Activated CD8-positive, alpha-beta memory T cell treated with anti-CD3 and anti-CD28 coated beads for 4 hours (primary cell): ENCODE measurements around the gene RABL6.

ENCODE experiments used
- DNase-seq, 2 donors: peaks; one replicate each; pipeline ENCODE4 v3.0.0-alpha.2; 2020; ENCODE audit warnings: low read depth in 2 of 2

The RABL6 gene

DNA sequence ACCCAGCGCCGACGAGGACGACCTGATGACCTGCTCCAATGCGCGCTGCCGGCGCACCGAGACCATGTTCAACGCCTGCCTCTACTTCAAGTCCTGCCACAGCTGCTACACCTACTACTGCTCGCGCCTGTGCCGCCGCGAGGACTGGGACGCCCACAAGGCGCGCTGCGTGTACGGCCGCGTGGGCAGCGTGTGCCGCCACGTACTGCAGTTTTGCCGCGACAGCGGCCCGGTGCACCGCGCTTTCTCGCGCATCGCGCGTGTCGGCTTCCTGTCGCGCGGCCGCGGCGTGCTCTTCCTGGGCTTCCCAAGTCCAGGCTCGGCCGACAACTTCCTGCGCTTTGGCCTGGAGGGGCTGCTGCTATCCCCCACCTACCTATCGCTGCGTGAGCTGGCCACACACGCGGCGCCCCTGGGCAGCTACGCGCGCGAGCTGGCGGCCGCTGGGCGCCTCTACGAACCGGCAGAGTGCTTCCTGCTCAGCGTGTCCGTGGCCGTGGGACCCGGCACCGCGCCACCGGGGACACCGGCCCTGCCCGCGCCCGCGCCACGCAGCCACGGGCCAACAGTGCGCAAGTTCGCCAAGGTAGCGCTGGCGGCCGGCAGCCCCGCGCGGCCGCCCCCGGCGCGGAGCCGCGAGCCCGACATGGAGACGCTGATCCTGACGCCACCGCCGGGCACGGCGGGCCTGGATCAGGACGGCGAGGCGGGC lies 38.8 kb downstream of the RABL6 start:
- DNase-seq: no peak

DNA sequence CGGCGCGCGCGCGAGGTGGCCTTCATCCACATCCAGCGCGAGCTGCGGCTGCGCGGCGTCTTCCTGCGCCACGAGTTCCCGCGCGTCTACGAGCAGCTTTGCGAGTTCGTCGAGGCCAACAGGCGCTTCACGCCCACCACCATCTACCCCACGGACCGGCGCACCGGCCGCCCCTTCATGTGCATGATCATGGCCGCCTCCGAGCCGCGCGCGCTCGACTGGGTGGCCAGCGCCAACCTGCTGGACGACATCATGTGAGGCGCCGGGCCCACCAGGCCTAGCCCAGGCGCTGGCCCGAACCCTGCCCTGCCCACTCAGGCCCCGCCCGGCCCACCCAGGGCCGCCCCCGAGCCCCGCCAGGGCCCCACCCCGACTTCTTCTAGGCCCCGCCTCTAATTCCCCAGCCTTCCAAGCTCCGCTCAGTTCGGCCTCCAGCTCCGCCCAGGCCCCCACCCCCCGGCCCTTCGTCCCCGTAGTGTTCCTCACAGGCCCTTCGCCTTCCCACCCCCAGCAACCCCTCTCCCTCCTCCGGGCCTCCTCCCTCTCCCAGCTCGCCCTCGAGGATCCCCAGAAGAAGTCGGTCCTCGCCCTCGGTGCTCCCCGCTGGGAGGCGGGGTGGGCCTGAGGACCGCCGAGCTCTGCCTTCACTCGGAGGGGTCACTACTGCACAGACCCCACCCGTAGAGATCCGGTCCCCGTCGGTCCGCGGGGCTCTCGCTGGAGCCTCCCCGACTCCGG lies 39.5 kb downstream of the RABL6 start:
- no peak for DNase-seq

DNA sequence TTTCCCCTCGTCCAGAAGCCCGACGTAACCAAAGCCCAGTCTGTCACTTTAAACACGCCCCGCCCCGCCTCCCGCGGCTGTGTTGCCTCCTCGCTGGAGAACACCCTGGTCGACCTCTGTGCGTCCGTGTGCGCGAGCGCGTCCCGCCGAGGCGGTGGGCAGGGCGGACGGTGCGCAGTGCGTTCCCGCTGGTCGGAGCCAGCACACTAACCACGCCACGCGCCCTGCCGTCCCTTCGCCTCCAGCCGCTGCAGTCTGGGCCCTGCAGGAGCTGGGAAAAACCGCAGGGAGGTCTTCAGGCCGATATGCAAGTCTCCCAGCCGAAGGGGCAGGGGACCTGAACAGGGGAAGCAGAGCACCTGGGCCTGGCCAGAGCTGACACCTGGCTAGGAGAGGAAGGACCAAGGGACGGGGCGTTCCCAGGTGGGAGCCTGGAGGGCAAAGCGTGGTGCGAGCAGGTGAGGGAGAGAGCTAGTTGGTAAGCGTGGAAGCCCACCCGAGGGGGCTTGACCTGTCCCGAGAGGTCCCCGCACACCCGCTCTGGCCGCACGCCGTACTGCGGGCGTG lies 40.2 kb downstream of the RABL6 start:
- peak; percentile 31 to 43 for DNase-seq

DNA sequence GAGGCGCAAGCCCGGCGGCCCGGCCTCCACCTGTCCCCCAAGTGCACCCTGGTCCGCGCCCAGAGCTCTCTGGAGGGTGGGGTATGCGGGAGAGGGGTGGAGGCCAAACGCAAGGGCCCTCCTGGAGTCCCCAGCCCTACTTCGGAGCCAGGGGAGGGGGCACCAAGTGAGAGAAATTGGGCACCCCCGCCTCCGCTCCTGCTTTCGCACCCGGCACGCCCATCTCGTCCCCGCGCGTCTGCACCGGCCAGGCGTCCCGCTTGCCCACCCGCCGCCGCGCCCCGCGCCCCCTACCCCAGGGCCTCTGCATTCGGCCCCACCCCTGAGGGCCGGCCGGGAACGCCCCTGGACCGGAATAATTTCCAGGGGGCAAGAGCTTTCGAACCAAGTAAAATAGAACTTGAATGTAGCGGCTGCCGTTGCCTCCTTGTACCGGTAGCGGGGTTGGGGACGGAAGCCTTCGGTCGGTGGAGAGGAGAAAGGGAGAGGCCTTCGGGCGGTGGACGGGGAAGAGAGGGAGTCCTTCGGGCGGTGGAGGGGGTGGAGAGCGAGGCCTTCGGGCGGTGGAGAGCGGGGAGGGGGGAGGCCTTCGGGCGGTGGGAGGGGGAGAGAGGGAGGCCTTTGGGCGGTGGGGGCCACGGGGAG lies 40.8 kb downstream of the RABL6 start:
- no peak for DNase-seq

DNA sequence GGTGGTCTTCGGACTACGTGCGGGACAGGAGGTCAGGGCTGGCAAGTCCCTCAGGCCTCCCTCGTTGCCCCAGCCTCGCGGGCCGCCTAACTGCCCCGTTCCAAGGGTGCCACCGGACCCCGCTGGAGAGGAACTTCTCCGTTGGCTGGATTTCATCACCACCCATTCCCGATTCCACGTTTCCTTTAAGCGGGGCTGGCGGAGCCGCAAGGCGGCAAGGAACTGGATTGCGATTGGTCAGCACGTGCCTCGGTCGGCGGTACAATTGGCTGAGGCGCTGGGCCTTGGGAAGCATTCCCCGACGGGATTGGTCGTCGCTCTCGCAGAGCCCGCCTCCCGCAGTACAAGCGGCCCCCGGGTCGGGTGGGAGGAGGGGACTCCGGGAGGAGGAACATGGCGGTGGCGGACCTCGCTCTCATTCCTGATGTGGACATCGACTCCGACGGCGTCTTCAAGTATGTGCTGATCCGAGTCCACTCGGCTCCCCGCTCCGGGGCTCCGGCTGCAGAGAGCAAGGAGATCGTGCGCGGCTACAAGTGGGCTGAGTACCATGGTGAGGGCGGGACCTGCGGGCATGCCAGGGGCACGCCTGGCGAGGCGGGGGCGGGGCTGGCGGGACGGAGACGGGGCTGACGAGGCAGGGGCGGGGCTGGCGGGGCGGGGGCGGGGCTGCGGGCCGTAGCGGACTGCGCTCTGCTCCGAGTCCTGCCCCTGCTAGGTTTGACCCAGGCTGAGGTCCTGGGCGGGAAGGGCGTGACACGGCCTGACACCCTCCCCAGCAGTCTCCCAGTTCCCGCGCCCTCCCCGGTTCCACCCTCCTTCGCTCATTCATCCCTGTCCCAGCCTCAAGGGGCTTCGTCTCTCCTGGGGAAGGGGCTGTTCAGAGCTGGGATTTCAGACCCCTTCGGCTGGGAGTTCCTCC lies 41.6 kb downstream of the RABL6 start, which contains the start of gene PHPT1:
Gene PHPT1 (plus strand): TSS at position 372 of the 922 bp plus-strand sequence. CDS start 22 bp downstream, at position 394.
- DNase-seq: peak; percentile 89 to 94

DNA sequence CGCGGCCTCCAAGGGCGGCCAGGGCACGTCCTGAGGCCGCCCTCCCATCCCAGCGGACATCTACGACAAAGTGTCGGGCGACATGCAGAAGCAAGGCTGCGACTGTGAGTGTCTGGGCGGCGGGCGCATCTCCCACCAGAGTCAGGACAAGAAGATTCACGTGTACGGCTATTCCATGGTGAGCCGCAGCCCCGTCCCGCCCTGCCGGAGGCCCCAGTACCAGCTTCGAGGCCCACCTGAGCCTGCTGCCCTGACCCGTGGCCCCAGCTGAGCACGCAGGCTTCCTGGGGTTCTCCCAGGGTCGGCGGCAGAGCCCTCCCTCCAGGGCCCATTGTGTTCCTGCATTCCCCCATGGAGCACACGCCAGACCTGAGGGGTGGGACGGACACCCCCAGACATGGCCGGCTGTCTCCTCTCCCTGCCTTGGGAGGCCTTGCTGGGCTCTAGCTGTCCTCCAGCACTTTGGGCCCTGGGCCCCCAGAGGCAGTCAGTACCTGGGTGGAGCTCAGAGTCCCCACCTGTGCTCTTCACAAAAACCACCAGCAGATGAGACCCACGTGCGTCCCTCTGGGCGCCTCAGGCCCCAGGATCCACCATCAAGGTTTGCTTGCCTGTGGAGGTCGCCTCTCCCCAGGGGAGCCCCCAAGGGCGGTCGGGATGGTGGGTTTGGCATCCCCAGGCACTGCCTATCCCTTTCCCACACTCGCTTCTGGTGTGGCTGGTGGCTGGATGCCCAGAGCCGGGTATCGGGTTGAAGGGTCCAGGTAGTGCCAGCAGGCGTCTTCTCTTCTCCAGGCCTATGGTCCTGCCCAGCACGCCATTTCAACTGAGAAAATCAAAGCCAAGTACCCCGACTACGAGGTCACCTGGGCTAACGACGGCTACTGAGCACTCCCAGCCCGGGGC lies 42.5 kb downstream of the RABL6 start:
- no peak for DNase-seq

GRCh38 chr9:136850866-136851775 lies 43.4 kb downstream of the RABL6 start:
- DNase-seq: no peak

DNA sequence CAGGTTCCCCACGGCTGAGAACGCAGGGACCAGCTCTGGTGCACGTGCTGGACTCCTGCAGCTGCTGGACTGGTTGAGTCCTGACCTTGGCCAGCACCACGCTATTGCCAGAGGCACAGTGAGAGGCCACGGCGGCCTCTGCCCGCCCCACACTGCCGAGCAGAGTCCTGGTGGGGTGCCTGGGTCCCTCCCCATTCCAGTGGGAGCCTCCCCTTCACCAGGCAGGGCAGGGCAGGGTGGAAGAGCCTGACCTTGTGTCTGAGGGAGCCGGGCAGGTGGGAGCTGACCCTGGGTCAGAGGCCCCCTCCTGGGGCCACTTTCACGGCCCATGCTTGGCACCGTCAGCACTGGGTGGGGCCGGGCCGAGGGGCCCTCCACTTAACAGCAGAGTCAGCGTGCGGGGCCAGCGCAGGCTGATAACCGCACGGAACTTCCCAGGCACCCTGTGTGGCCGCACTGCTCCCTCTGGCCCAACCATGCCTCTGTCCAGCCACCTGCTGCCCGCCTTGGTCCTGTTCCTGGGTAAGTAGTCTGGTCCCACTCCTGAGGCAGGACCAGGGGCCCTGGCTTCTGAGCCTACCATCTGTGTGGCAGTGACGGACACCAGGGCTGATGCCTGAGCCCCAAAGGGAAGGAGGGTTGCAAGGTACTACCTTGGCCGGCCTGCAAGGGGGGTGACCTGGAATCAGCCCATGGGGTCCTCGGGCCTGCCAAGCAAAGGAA lies 44.4 kb downstream of the RABL6 start, which contains the start of gene MAMDC4:
Gene MAMDC4 (plus strand): TSS at position 406 of the 723 bp plus-strand sequence. CDS start 71 bp downstream, at position 477.
- no peak for DNase-seq

DNA sequence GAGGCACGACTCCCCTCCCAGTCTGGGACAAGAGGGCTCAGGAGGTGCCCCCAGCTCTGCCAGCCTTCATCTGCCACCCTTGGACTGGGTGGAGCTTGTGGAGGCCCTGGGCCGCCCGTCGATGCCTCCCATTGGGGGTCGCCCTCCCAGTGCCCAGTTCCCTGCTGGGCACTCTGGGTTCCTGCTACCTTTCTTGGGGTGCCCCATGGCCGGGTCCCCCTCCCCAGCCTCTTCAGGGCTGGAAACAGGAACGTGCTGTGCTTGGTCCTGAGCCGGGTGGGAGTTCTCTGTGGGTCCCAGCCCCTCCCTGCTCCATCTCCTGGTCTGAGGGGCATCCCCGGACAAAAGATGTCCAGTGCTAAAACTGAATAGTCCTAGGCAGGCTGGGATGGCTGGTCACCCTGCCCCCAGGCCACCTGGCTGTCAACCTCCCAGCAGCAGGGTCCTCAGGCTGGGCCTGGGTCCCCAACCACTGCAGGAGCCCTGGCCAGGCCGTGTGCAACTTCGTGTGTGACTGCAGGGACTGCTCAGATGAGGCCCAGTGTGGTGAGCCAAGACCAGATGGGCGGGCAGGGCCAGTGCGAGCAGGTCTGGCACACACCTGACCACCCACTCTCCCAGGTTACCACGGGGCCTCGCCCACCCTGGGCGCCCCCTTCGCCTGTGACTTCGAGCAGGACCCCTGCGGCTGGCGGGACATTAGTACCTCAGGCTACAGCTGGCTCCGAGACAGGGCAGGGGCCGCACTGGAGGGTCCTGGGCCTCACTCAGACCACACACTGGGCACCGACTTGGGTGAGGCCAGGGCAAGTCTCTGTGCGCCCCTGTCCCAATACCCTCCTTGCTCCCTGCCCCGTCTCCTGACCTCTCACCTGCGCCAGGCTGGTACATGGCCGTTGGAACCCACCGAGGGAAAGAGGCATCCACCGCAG lies 45.2 kb downstream of the RABL6 start:
- DNase-seq: no peak

DNA sequence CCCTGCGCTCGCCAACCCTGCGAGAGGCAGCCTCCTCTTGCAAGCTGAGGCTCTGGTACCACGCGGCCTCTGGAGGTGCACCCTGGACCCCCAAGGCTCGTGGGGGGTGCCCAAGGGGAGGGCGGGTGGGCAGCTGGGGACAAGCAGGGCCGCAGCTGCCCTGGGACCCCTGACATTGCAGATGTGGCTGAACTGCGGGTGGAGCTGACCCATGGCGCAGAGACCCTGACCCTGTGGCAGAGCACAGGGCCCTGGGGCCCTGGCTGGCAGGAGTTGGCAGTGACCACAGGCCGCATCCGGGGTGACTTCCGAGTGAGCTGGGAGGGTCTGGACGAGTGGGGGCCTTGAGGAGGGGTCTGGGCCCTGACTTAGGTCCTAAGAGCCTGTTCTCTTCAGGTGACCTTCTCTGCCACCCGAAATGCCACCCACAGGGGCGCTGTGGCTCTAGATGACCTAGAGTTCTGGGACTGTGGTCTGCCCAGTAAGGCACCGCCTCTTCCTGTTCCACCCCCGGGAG lies 45.9 kb downstream of the RABL6 start:
- no peak for DNase-seq

GRCh38 chr9:136854113-136854841 lies 46.5 kb downstream of the RABL6 start:
- no peak for DNase-seq

DNA sequence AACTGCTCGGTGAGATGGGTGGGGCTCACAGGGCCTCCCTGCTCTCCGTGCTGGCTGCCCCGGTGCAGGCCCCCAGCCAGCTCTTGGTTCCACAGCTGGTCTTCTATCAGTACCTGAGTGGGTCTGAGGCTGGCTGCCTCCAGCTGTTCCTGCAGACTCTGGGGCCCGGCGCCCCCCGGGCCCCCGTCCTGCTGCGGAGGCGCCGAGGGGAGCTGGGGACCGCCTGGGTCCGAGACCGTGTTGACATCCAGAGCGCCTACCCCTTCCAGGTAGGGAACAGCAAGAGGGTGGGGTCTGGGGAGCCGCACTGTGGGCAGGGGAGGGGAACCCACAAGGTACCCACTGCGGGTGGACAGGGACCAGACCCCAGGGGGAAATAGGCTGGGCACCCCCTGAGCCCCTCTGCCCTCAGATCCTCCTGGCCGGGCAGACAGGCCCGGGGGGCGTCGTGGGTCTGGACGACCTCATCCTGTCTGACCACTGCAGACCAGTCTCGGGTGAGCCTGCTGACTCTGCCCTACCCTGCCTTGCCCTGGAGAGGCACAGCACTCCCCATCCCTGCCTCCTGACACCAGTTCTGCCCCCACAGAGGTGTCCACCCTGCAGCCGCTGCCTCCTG lies 47.2 kb downstream of the RABL6 start:
- no peak for DNase-seq

DNA sequence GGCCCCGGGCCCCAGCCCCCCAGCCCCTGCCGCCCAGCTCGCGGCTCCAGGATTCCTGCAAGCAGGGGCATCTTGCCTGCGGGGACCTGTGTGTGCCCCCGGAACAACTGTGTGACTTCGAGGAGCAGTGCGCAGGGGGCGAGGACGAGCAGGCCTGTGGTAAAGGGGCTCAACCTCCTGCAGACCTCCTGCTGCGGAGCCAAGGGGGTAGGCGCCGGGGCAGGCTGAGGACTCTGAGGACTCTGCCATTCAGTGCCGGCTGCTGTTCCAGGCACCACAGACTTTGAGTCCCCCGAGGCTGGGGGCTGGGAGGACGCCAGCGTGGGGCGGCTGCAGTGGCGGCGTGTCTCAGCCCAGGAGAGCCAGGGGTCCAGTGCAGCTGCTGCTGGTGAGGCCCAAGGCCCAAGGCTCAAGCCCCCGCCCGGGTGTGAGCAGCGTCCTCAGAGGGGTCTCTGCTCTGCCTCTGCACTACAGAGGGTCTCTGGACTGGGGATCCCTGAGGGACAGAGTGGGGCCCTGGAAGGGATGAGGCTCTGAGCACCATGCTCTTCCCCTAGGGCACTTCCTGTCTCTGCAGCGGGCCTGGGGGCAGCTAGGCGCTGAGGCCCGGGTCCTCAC lies 47.8 kb downstream of the RABL6 start:
- DNase-seq: no peak

- DNase-seq: no peak
These were observed 48.3 kb downstream of the RABL6 start for GRCh38 chr9:136856079-136856476.

GRCh38 chr9:136856541-136857141 lies 48.9 kb downstream of the RABL6 start:
- DNase-seq: no peak
